Measurements from ENCODE around the gene ZNF74. TPM values are rescaled to one million over a fixed set of nuclear protein-coding genes. Genes with fewer than 3 reads are reported as not detected.
"Not testable (repeated sequence)": the region's sequence is repeated elsewhere in the genome, so short reads cannot be mapped to it uniquely, and the experiment has no call there.

ZNF74 gene
- total RNA-seq, 1 donor from 2014 or later = 19.4 TPM

- Histone ChIP-seq H3K9ac (no peak overlapping the region), H3K4me3 (no peak overlapping the region), H3K27me3 (peaks cover 10% of the 10 kb centered on the region), H3K9me3 (ENCODE audit: low read depth) (no peaks in the 10 kb centered on the region), H3F3A (ENCODE audit: low read depth) (no peaks in the 10 kb centered on the region), H2AFZ (replicated peaks) (no peak overlapping the region), H3K27ac (no peak overlapping the region), H3K4me1 (no peaks in the 10 kb centered on the region), H3K4me2 (no peak overlapping the region), H4K20me1 (ENCODE audit: low read depth) (no peaks in the 10 kb centered on the region), H3K36me3 (no peaks in the 10 kb centered on the region), H3K79me2 (ENCODE audit: low read depth) (no peaks in the 10 kb centered on the region)
- H3K4me3 Mint-ChIP-seq = no peak overlapping the region
- H3K9me3 Mint-ChIP-seq = peaks cover 10% of the 10 kb centered on the region
- H3K4me1 Mint-ChIP-seq = peaks cover 2% of the 10 kb centered on the region
- H3K36me3 Mint-ChIP-seq = no peaks in the 10 kb centered on the region
- peaks cover 8% of the 10 kb centered on the region for H3K27me3 Mint-ChIP-seq (ENCODE audit: insufficient read depth, low read depth)
- no peak for TF ChIP-seq EZH2 (IDR thresholded peaks at IDR 0.05)
- TF ChIP-seq CTCF (IDR thresholded peaks at IDR 0.05) = no peak
- no peak for TF ChIP-seq EZH2phosphoT487 (IDR thresholded peaks at IDR 0.05)
- no peak overlapping the region for H3K27ac Mint-ChIP-seq
- DNase-seq (ENCODE audit: low spot score) = no peak
These were observed 15.8 kb upstream of the ZNF74 start for GRCh38 chr22:20378110-20378509.

DNA sequence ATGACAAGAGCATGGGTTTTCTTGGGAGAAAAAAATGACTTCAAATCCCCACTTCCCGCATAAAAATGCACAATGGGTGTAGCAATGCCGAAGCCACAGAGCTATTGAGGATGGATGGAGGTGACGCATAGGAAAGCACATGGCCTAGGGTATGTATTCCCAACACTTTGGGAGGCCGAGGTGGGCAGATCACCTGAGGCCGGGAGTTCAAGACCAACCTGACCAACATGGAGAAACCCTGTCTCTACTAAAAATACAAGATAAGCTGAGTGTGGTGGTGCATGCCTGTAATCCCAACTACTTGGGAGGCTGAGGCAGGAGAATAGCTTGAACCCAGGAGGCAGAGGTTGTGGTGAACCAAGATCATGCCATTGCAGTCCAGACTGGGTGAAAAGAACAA lies 15.3 kb upstream of the ZNF74 start:
- H3K36me3 Mint-ChIP-seq; H3K9ac ChIP-seq; H3K4me2 ChIP-seq; H3K27ac ChIP-seq; H3K36me3 ChIP-seq; H2AFZ ChIP-seq (replicated peaks); DNase-seq (ENCODE audit: low spot score); H3K79me2 ChIP-seq (ENCODE audit: low read depth); H3K9me3 Mint-ChIP-seq; H3K4me1 ChIP-seq; H3F3A ChIP-seq (ENCODE audit: low read depth); H3K27me3 ChIP-seq; H3K4me1 Mint-ChIP-seq; H3K27ac Mint-ChIP-seq; H3K4me3 ChIP-seq; H3K9me3 ChIP-seq (ENCODE audit: low read depth); H4K20me1 ChIP-seq (ENCODE audit: low read depth); H3K27me3 Mint-ChIP-seq (ENCODE audit: insufficient read depth, low read depth); H3K4me3 Mint-ChIP-seq: not testable (repeated sequence)

DNA sequence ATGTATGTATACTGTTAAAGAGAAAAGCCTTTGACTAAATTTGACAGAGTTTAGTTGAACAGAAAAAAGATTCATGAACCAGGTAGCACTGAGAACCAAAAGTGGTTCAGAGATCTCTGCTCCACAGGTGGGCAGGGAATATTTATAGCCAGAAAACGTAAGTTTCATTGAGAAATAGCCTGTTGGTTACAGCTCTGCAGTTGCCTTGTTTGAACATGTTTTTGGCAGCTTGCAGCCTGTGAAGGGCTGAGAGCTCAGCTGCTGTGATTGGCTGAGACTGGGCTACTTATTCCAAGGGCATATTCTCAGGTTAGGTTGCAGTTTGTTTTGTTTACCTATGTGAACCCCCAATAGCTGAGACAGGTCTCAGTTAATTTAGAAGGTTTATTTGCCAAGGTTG lies 13.5 kb upstream of the ZNF74 start:
- Mint-ChIP-seq H3K36me3 (no peaks in the 10 kb centered on the region), H3K27me3 (ENCODE audit: insufficient read depth, low read depth) (peaks cover 7% of the 10 kb centered on the region), H3K4me3 (no peak overlapping the region), H3K4me1 (peaks cover 2% of the 10 kb centered on the region), H3K9me3 (no peaks in the 10 kb centered on the region), H3K27ac (no peak overlapping the region)
- Histone ChIP-seq H3K9ac (no peak overlapping the region), H3K27me3 (no peaks in the 10 kb centered on the region), H2AFZ (replicated peaks) (no peak overlapping the region), H3K4me2 (no peak overlapping the region), H3K36me3 (no peaks in the 10 kb centered on the region), H4K20me1 (ENCODE audit: low read depth) (no peaks in the 10 kb centered on the region), H3K4me3 (no peak overlapping the region), H3K79me2 (ENCODE audit: low read depth) (no peaks in the 10 kb centered on the region), H3K4me1 (no peaks in the 10 kb centered on the region), H3K27ac (no peak overlapping the region), H3K9me3 (ENCODE audit: low read depth) (no peaks in the 10 kb centered on the region), H3F3A (ENCODE audit: low read depth) (no peaks in the 10 kb centered on the region)
- no peak for TF ChIP-seq EZH2 (IDR thresholded peaks at IDR 0.05)
- TF ChIP-seq EZH2phosphoT487 (IDR thresholded peaks at IDR 0.05) = no peak
- TF ChIP-seq CTCF (IDR thresholded peaks at IDR 0.05) = no peak
- no peak for DNase-seq (ENCODE audit: low spot score)

GRCh38 chr22:20383538-20383937 lies 10.4 kb upstream of the ZNF74 start:
- Mint-ChIP-seq H3K36me3 (no peaks in the 10 kb centered on the region), H3K4me3 (no peak overlapping the region), H3K9me3 (no peaks in the 10 kb centered on the region), H3K27me3 (ENCODE audit: insufficient read depth, low read depth) (peaks cover 8% of the 10 kb centered on the region), H3K27ac (no peak overlapping the region), H3K4me1 (peaks cover 2% of the 10 kb centered on the region)
- no peaks in the 10 kb centered on the region for H3F3A ChIP-seq (ENCODE audit: low read depth)
- no peaks in the 10 kb centered on the region for H3K4me1 ChIP-seq
- no peak overlapping the region for H2AFZ ChIP-seq (replicated peaks)
- no peak overlapping the region for H3K9ac ChIP-seq
- H3K27ac ChIP-seq = no peak overlapping the region
- no peak for DNase-seq (ENCODE audit: low spot score)
- H3K4me2 ChIP-seq = no peak overlapping the region
- no peaks in the 10 kb centered on the region for H3K27me3 ChIP-seq
- H3K4me3 ChIP-seq = no peak overlapping the region
- H4K20me1 ChIP-seq (ENCODE audit: low read depth) = no peaks in the 10 kb centered on the region
- H3K36me3 ChIP-seq = no peaks in the 10 kb centered on the region
- no peaks in the 10 kb centered on the region for H3K9me3 ChIP-seq (ENCODE audit: low read depth)
- TF ChIP-seq EZH2phosphoT487 (IDR thresholded peaks at IDR 0.05) (no peak), EZH2 (IDR thresholded peaks at IDR 0.05) (no peak)
- H3K79me2 ChIP-seq (ENCODE audit: low read depth) = no peaks in the 10 kb centered on the region

Measured in neural progenitor cell (in vitro differentiated cells).